Measurements from ENCODE around the gene ORM2.

Gene ORM2

GRCh38 chr9:114294664-114295063 lies 35.0 kb upstream of the ORM2 start:
- no peak for DNase-seq (ENCODE audit: low read depth)

- no peak for DNase-seq (ENCODE audit: low read depth)
Observed at GRCh38 chr9:114296338-114296737, 33.3 kb upstream of the ORM2 start.

GRCh38 chr9:114299286-114300152 lies 30.1 kb upstream of the ORM2 start:
- no peak for DNase-seq (ENCODE audit: low read depth)

- DNase-seq (ENCODE audit: low read depth), result no peak
Observed at GRCh38 chr9:114300153-114300845, 29.4 kb upstream of the ORM2 start.

GRCh38 chr9:114300846-114301797 lies 28.5 kb upstream of the ORM2 start:
- DNase-seq (ENCODE audit: low read depth), result no peak

GRCh38 chr9:114301798-114302565 lies 27.7 kb upstream of the ORM2 start:
- DNase-seq (ENCODE audit: low read depth), result no peak

GRCh38 chr9:114302727-114303126 lies 26.9 kb upstream of the ORM2 start:
- DNase-seq (ENCODE audit: low read depth), result no peak

GRCh38 chr9:114303571-114303970 lies 26.1 kb upstream of the ORM2 start:
- DNase-seq (ENCODE audit: low read depth), result no peak

- DNase-seq (ENCODE audit: low read depth), result no peak
Observed at GRCh38 chr9:114303977-114304376, 25.7 kb upstream of the ORM2 start.

GRCh38 chr9:114304416-114305188 lies 25.1 kb upstream of the ORM2 start:
- no peak for DNase-seq (ENCODE audit: low read depth)

GRCh38 chr9:114307899-114308267 lies 21.8 kb upstream of the ORM2 start:
- DNase-seq (ENCODE audit: low read depth), result no peak

GRCh38 chr9:114308361-114308950 lies 21.2 kb upstream of the ORM2 start:
- DNase-seq (ENCODE audit: low read depth), result no peak

- DNase-seq (ENCODE audit: low read depth), result no peak
Observed at GRCh38 chr9:114309096-114309495, 20.6 kb upstream of the ORM2 start.

- DNase-seq (ENCODE audit: low read depth), result no peak
Observed at GRCh38 chr9:114310471-114311450, 18.9 kb upstream of the ORM2 start.

- DNase-seq (ENCODE audit: low read depth), result no peak
Observed at GRCh38 chr9:114311571-114312512, 17.8 kb upstream of the ORM2 start.

GRCh38 chr9:114312513-114312875 lies 17.2 kb upstream of the ORM2 start:
- no peak for DNase-seq (ENCODE audit: low read depth)

- DNase-seq (ENCODE audit: low read depth), result no peak
Observed at GRCh38 chr9:114313186-114313585, 16.5 kb upstream of the ORM2 start.

- no peak for DNase-seq (ENCODE audit: low read depth)
Observed at GRCh38 chr9:114314256-114314867, 15.3 kb upstream of the ORM2 start.

Measured in activated T-cell treated with anti-CD3 and anti-CD28 coated beads for 24 hours (primary cell).